IMR-90 (cell line): ENCODE results near the gene INPP5D. TPM values are rescaled to one million over a fixed set of nuclear protein-coding genes. Genes with fewer than 3 reads are reported as not detected.

ENCODE experiments used
- ATAC-seq: fragments of 200-7000 bp; cut with Tn5 transposase; 2 replicates; pipeline ENCODE4 v1.9.1; 2020; ENCODE audit warnings: low read depth, mild to moderate bottlenecking, moderate library complexity
- BruUV-seq: library from RNA; stranded (reverse); fragments of 400-500 nt; replicated peaks from 2 replicates; lab custom pipeline; 2021; lab: Mats Ljungman, UMichigan
- CTCF ChIA-PET: fragments of 300-600 bp; formaldehyde crosslinking; extraction: SDS; loops from one replicate; lab custom pipeline; 2021; ENCODE audit warnings: antibody characterized with exemption; lab: Yijun Ruan, JAX
- POLR2A ChIA-PET: fragments of 300-600 bp; sonication (Branson Sonifier 250); formaldehyde crosslinking; loops from one replicate; lab custom pipeline; 2022; ENCODE audit warnings: antibody characterized with exemption; ENCODE audit not compliant: unreplicated experiment; lab: Charles Lee
- DNase-seq: peaks from one replicate; pipeline ENCODE4 v3.0.0; 2013
- H2AFZ ChIP-seq: replicated peaks from 2 replicates; pipeline ENCODE3; 2013; ENCODE audit warnings: low read length, mild to moderate bottlenecking; ENCODE audit not compliant: poor library complexity
- H2AK5ac ChIP-seq: 2 replicates; pipeline ENCODE4 v1.6.1; 2013; ENCODE audit warnings: low read depth, low read length, inconsistent platforms
- H2AK9ac ChIP-seq: replicated peaks from 2 replicates; pipeline ENCODE3; 2013; ENCODE audit warnings: mild to moderate bottlenecking, low read depth, low read length, moderate library complexity; ENCODE audit not compliant: poor library complexity
- H2BK120ac ChIP-seq: 2 replicates; pipeline ENCODE4 v1.6.1; 2013; ENCODE audit warnings: low read depth, low read length, inconsistent platforms
- H2BK15ac ChIP-seq: 3 replicates; pipeline ENCODE4 v1.6.1; 2013; ENCODE audit warnings: low read depth, low read length, inconsistent platforms
- H2BK20ac ChIP-seq: 2 replicates; pipeline ENCODE4 v1.6.1; 2013; ENCODE audit warnings: low read depth, mild to moderate bottlenecking, inconsistent platforms, low read length, moderate library complexity
- H2BK5ac ChIP-seq: 2 replicates; pipeline ENCODE4 v1.6.1; 2013; ENCODE audit warnings: mild to moderate bottlenecking, low read depth, low read length, inconsistent platforms; ENCODE audit not compliant: poor library complexity, severe bottlenecking
- H3K14ac ChIP-seq: replicated peaks from 2 replicates; pipeline ENCODE4 v1.6.1; 2013; ENCODE audit warnings: low read depth, low read length, inconsistent platforms
- H3K18ac ChIP-seq: 2 replicates; pipeline ENCODE4 v1.6.1; 2013; ENCODE audit warnings: low read depth, low read length, control low read depth
- H3K23ac ChIP-seq: 2 replicates; pipeline ENCODE4 v1.6.1; 2013; ENCODE audit warnings: low read depth, low read length, inconsistent platforms
- H3K27ac ChIP-seq: 2 replicates; pipeline ENCODE4 v1.5.1; 2013; ENCODE audit warnings: mild to moderate bottlenecking, control low read depth, low read length; ENCODE audit not compliant: insufficient read depth
- H3K27me3 ChIP-seq: 2 replicates; pipeline ENCODE4 v1.6.1; 2013; ENCODE audit warnings: low read length; ENCODE audit not compliant: control insufficient read depth, insufficient read depth
- H3K36me3 ChIP-seq: 2 replicates; pipeline ENCODE4 v1.6.1; 2013; ENCODE audit warnings: low read length, mixed read lengths; ENCODE audit not compliant: control insufficient read depth, insufficient read depth
- H3K4ac ChIP-seq: 2 replicates; pipeline ENCODE4 v1.6.1; 2013; ENCODE audit warnings: low read depth, low read length, inconsistent platforms
- H3K4me1 ChIP-seq: 2 replicates; pipeline ENCODE4 v1.6.1; 2013; ENCODE audit warnings: low read length, mixed read lengths; ENCODE audit not compliant: control insufficient read depth, insufficient read depth
- H3K4me2 ChIP-seq: 2 replicates; pipeline ENCODE4 v1.6.1; 2013; ENCODE audit warnings: low read depth, mild to moderate bottlenecking, control low read depth, low read length, moderate library complexity
- H3K4me3 ChIP-seq: 2 replicates; pipeline ENCODE4 v1.5.1; 2013; ENCODE audit warnings: low read depth, mild to moderate bottlenecking, control low read depth, low read length, moderate library complexity; ENCODE audit not compliant: insufficient read depth
- H3K56ac ChIP-seq: 2 replicates; pipeline ENCODE4 v1.6.1; 2013; ENCODE audit warnings: low read length, inconsistent platforms; ENCODE audit not compliant: insufficient read depth; ENCODE audit errors: extremely low read depth
- H3K79me1 ChIP-seq, 2 experiments: 2 replicates each; pipeline ENCODE4 v1.6.1; 2013; ENCODE audit warnings: low read length in 2 of 2, inconsistent platforms in 1 of 2, low read depth in 1 of 2
- H3K9ac ChIP-seq: 2 replicates; pipeline ENCODE4 v1.6.1; 2013; ENCODE audit warnings: low read depth, low read length, control low read depth
- H3K9me1 ChIP-seq: 2 replicates; pipeline ENCODE4 v1.6.1; 2013; ENCODE audit warnings: low read length, inconsistent platforms; ENCODE audit not compliant: insufficient read depth
- H3K9me3 ChIP-seq: 2 replicates; pipeline ENCODE4 v1.6.1; 2013; ENCODE audit warnings: low read length; ENCODE audit not compliant: control insufficient read depth, insufficient read depth
- H4K20me1 ChIP-seq: 2 replicates; pipeline ENCODE4 v1.6.1; 2013; ENCODE audit warnings: low read length, inconsistent platforms; ENCODE audit not compliant: insufficient read depth
- H4K5ac ChIP-seq: 2 replicates; pipeline ENCODE4 v1.6.1; 2013; ENCODE audit warnings: mild to moderate bottlenecking, low read depth, low read length, control low read depth
- H4K8ac ChIP-seq, 2 experiments: 2 replicates each; pipeline ENCODE4 v1.6.1; 2013; ENCODE audit warnings: low read depth in 2 of 2, low read length in 2 of 2, control low read depth in 1 of 2, inconsistent platforms in 1 of 2
- H4K91ac ChIP-seq: 2 replicates; pipeline ENCODE4 v1.6.1; 2013; ENCODE audit warnings: low read depth, low read length, inconsistent platforms; ENCODE audit not compliant: insufficient read depth
- BHLHE40 ChIP-seq: fragments of 150-350 bp; IDR thresholded peaks from 2 replicates; pipeline ENCODE4 v1.6.1; 2016; ENCODE audit warnings: mild to moderate bottlenecking, low read depth, low read length
- CEBPB ChIP-seq: IDR thresholded peaks from 2 replicates; pipeline ENCODE4 v1.6.1; 2012; ENCODE audit warnings: low read depth, low read length, improper control_type of control experiment
- CHD1 ChIP-seq: IDR thresholded peaks from 2 replicates; pipeline ENCODE4 v1.6.1; 2012; ENCODE audit warnings: low read depth, low read length, improper control_type of control experiment
- CTCF ChIP-seq: conservative IDR thresholded peaks from 2 replicates; pipeline ENCODE4 v1.5.1; 2012; ENCODE audit warnings: mild to moderate bottlenecking, low read depth, low read length, improper control_type of control experiment
- FOS ChIP-seq: fragments of 150-350 bp; IDR thresholded peaks from 2 replicates; pipeline ENCODE4 v1.6.1; 2016; ENCODE audit warnings: low read depth, low read length
- MAFK ChIP-seq: IDR thresholded peaks from 2 replicates; pipeline ENCODE4 v1.6.1; 2012; ENCODE audit warnings: low read depth, low read length, improper control_type of control experiment
- MAZ ChIP-seq: IDR thresholded peaks from 2 replicates; pipeline ENCODE4 v1.6.1; 2012; ENCODE audit warnings: low read depth, mild to moderate bottlenecking, low read length, improper control_type of control experiment, moderate library complexity, borderline replicate concordance
- MXI1 ChIP-seq: IDR thresholded peaks from 2 replicates; pipeline ENCODE4 v1.6.1; 2012; ENCODE audit warnings: low read depth, mild to moderate bottlenecking, low read length, moderate library complexity, borderline replicate concordance
- NFE2L2 ChIP-seq: fragments of 150-350 bp; IDR thresholded peaks from 2 replicates; pipeline ENCODE4 v1.6.1; 2016; ENCODE audit warnings: low read depth, mild to moderate bottlenecking, low read length
- POLR2A ChIP-seq: IDR thresholded peaks from 2 replicates; pipeline ENCODE4 v1.6.1; 2012; ENCODE audit warnings: mild to moderate bottlenecking, low read depth, low read length
- RAD21 ChIP-seq: IDR thresholded peaks from 2 replicates; pipeline ENCODE4 v1.6.1; 2012; ENCODE audit warnings: low read length, improper control_type of control experiment
- RCOR1 ChIP-seq: IDR thresholded peaks from 2 replicates; pipeline ENCODE4 v1.6.1; 2012; ENCODE audit warnings: mild to moderate bottlenecking, low read length, improper control_type of control experiment; ENCODE audit not compliant: insufficient replicate concordance
- RFX5 ChIP-seq: IDR thresholded peaks from 2 replicates; pipeline ENCODE4 v1.8.0; 2012; ENCODE audit warnings: low read depth, mild to moderate bottlenecking, low read length, moderate library complexity
- SMC3 ChIP-seq: fragments of 150-350 bp; IDR thresholded peaks from 2 replicates; pipeline ENCODE4 v1.6.1; 2016; ENCODE audit warnings: low read depth, mild to moderate bottlenecking, antibody characterized with exemption, low read length, moderate library complexity
- WGBS, 2 experiments: methylation state at CpG; one replicate each; pipeline versions ENCODE4 v1.1.5 to v1.1.7; 2013; ENCODE audit warnings: missing lambda C conversion rate in 2 of 2; ENCODE audit not compliant: insufficient read length in 1 of 2; ENCODE audit errors: extremely low coverage in 2 of 2; 5-methylcytosine and 5-hydroxymethylcytosine counted together
- dilution Hi-C: fragments of 300-500 bp; cut with HindIII; formaldehyde crosslinking; loops from one replicate; pipeline ENCODE4 v1.14.3; 2018; ENCODE audit warnings: low sequenced_read_pairs; ENCODE audit not compliant: unreplicated experiment
- in situ Hi-C: fragments of 300-500 bp; cut with MboI; formaldehyde crosslinking; loops from 3 replicates; pipeline ENCODE4 v1.14.3; 2019; ENCODE audit warnings: low sequenced_read_pairs, inconsistent platforms, mixed read lengths
- intact Hi-C: fragments of 100-400 bp; cut with micrococcal nuclease; formaldehyde crosslinking; loops from 2 replicates; pipeline ENCODE4 v1.10.0; 2022
- polyA plus RNA-seq, 3 experiments: library from polyadenylated mRNA; depleted of rRNA; stranded (reverse); fragments of >200 nt; gene quantifications; 2 replicates each; pipeline ENCODE4 v1.2.3, GENCODE V29; 2012; ENCODE audit warnings: low replicate concordance in 1 of 3
- total RNA-seq: library from RNA; depleted of rRNA; stranded (reverse); fragments of >200 nt; gene quantifications from 2 replicates; pipeline ENCODE4 v1.2.3, GENCODE V29; 2012
- TF ChIP-seq, protein P1 (sequence below): fragments of 150-350 bp; IDR thresholded peaks from 2 replicates; pipeline ENCODE4 v1.6.1; 2016; ENCODE audit warnings: low read depth, mild to moderate bottlenecking, low read length, moderate library complexity, borderline replicate concordance
- TF ChIP-seq, protein P2 (sequence below): fragments of 150-350 bp; IDR thresholded peaks from 2 replicates; pipeline ENCODE4 v1.6.1; 2017; ENCODE audit warnings: mild to moderate bottlenecking, antibody characterized with exemption, low read length, low read depth

INPP5D gene
- total and polyA plus RNA-seq, 2 of the 4 experiments (the other 2 are of a cell fraction) = 0.18 to 0.29 TPM

DNA sequence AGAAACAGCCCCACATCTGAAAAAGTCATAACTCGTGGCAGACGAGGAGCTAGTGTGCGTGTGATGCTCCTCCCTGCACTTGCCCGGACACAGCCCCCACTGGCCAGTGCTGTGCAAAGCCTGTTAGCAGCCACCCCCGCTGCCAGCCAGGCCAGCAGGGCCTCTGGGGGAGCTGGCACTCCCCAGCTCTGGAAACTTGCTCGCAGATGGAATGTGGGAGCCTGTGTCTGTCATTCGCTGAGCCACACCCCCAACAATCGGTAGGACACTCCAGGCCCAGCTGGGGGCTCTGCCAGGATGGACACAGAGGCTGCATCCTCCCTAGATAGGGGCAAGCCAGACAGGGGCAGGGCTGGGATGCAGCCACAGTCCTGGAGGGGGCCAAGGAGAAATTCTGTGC lies 128.9 kb downstream of the INPP5D start:
- DNase-seq (no peak), ATAC-seq (no peak; the same call in 1 of the 2 replicates)
- Histone ChIP-seq H4K8ac (no peak overlapping the region), H3K14ac (no peak overlapping the region), H3K4ac (no peak overlapping the region), H2BK20ac (no peak overlapping the region), H3K9ac (no peak overlapping the region), H4K5ac (no peak overlapping the region), H3K4me3 (no peak overlapping the region), H2AK5ac (no peak overlapping the region), H3K4me1 (no peaks in the 10 kb centered on the region), H2AFZ (no peak overlapping the region), H3K56ac (no peak overlapping the region), H2BK120ac (no peak overlapping the region), H3K23ac (no peak overlapping the region), H3K9me3 (no peaks in the 10 kb centered on the region), H2AK9ac (no peak overlapping the region), H3K36me3 (no peaks in the 10 kb centered on the region), H2BK5ac (no peak overlapping the region), H3K9me1 (no peaks in the 10 kb centered on the region), H2BK15ac (no peak overlapping the region), H3K79me1 (no peaks in the 10 kb centered on the region), H4K20me1 (no peaks in the 10 kb centered on the region), H4K91ac (no peak overlapping the region), H3K27me3 (peaks cover 12% of the 10 kb centered on the region), H3K27ac (no peak overlapping the region), H3K4me2 (no peak overlapping the region), H3K18ac (no peak overlapping the region)
- no peak for TF ChIP-seq CTCF
- TF ChIP-seq CEBPB = no peak
- TF ChIP-seq RAD21 = no peak
- no peak for TF ChIP-seq SMC3
- no peak for TF ChIP-seq MXI1
- no peak for TF ChIP-seq RFX5
- TF ChIP-seq POLR2A = no peak
- TF ChIP-seq MAFK = no peak
- no peak for TF ChIP-seq NFE2L2
- TF ChIP-seq CHD1 = no peak
- TF ChIP-seq RCOR1 = no peak
- TF ChIP-seq, protein P1, sequence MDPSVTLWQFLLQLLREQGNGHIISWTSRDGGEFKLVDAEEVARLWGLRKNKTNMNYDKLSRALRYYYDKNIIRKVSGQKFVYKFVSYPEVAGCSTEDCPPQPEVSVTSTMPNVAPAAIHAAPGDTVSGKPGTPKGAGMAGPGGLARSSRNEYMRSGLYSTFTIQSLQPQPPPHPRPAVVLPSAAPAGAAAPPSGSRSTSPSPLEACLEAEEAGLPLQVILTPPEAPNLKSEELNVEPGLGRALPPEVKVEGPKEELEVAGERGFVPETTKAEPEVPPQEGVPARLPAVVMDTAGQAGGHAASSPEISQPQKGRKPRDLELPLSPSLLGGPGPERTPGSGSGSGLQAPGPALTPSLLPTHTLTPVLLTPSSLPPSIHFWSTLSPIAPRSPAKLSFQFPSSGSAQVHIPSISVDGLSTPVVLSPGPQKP = no peak
- TF ChIP-seq, protein P2, sequence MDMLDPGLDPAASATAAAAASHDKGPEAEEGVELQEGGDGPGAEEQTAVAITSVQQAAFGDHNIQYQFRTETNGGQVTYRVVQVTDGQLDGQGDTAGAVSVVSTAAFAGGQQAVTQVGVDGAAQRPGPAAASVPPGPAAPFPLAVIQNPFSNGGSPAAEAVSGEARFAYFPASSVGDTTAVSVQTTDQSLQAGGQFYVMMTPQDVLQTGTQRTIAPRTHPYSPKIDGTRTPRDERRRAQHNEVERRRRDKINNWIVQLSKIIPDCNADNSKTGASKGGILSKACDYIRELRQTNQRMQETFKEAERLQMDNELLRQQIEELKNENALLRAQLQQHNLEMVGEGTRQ = no peak
- TF ChIP-seq BHLHE40 = no peak
- no peak for TF ChIP-seq MAZ
- TF ChIP-seq FOS = no peak
- POLR2A ChIA-PET = no interaction called here
- in situ Hi-C loops = no loop called here
- BruUV-seq = no TSS peak
- WGBS, 2 experiments = 0% methylated on average over 2 of the region's 8 CpGs; no CpG with 5 or more reads in 1 of the 2 experiments
- intact Hi-C loops = no loop called here
- dilution Hi-C loops = no loop called here
- CTCF ChIA-PET = no interaction called here
